ENCODE results near the gene RMND5A.
"Not testable (repeated sequence)": the region's sequence is repeated elsewhere in the genome, so short reads cannot be mapped to it uniquely, and the experiment has no call there.

RMND5A gene

DNA sequence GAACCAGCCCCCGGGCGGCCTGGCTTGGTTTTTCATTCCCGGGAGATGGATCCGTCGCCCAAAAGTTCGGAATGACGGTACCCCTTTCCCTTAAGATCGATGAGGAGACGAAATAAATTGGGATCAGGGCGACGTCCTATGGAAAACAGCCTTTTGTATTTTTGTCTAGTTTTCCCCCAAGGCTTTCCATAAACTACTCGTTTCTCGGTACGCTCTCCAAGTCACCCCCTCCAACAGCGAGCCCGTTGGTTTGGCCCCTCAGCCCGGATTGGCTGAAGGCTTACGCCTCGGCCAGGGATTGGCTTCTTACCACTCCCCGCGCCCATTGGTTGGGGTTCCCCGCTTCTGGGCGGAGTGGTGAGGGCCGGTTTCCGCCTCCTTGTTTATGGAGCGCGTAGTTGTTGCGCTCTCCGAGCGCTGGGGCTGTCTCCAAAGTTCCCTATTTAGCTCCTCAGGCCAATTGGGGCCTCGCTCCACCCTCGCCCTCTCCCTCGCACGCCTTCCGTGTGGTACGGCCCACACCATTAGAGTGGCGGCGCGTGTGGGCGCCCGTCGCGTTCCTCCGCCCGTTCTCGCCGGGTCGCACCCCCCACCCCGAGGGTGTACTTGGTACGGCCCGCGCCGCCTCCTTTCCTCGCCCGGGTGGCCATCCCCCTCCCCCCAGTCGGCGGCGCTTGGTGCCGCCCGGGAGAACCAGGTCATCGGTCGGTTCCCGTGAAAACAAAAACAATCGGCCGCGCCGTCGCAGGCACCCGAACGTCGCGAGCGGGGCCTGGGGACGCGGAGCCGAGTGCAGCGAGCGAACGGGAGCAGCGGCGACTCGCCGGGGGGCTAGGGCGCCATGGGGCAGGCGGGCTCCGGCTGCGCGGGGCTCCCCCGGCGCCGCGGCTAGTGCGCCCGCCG lies at the start of gene RMND5A:
TSS of gene RMND5A (plus strand) at position 655 of the 903 bp plus-strand sequence. CDS start 377 bp downstream, outside the sequence.
- peak; percentile 91 for DNase-seq (ENCODE audit: low spot score)

DNA sequence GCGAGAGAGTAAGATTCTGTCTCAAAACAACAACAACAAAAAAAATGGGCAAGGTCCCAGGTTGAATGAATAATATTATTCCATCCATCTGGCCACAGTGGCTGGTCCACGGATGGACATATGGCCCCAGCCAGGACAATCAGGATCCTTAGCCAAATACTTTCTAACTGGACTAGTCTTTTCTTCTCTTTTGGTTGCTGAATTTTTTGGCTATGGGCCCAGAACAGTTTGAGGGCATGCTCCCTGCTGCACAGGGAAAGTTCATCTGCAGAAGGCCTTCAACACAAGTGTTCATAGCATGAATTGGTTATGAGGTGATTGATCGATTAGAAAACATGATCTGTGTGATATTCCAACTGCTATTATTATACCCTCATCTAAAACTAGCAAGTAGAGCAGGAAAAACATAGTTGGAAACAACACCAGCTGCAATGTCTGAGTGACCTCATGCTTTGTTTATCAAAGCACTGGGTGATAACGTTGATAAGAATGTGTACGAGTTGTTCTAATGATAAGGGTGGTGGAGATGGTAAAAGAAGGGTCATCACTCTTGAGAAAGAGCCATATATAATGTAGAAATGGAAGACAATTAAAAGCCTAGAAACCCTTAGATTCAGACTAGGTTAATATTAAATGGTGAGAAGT lies 48.6 kb upstream of the RMND5A start:
- no peak for DNase-seq (ENCODE audit: low spot score)

GRCh38 chr2:86672027-86672545 lies 48.0 kb upstream of the RMND5A start:
- no peak for DNase-seq (ENCODE audit: low spot score)

GRCh38 chr2:86673011-86673410 lies 47.1 kb upstream of the RMND5A start:
- DNase-seq (ENCODE audit: low spot score), result no peak

- DNase-seq (ENCODE audit: low spot score), result no peak
Observed at GRCh38 chr2:86673986-86674670, 46.0 kb upstream of the RMND5A start.

DNA sequence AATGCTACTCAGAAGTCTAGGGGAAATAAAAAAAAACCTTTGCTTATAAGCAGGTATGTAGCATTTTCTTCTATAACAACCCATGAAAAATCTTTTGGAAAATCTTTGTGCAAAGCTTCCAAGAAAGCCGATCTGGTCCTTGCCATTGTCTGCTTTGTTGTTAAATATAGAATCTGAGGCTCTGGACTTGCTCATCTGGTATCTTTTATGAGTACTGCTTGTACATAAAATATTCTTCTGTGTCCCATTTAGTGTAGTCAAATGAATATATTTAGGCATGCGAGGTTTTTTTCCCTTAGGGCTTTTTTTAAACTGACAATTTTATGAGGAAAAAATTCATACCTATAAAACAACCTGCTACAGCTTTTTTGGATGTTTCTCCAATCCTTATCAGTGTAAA lies 45.0 kb upstream of the RMND5A start:
- DNase-seq (ENCODE audit: low spot score), result no peak

GRCh38 chr2:86675511-86676015 lies 44.5 kb upstream of the RMND5A start:
- DNase-seq (ENCODE audit: low spot score), result no peak

DNA sequence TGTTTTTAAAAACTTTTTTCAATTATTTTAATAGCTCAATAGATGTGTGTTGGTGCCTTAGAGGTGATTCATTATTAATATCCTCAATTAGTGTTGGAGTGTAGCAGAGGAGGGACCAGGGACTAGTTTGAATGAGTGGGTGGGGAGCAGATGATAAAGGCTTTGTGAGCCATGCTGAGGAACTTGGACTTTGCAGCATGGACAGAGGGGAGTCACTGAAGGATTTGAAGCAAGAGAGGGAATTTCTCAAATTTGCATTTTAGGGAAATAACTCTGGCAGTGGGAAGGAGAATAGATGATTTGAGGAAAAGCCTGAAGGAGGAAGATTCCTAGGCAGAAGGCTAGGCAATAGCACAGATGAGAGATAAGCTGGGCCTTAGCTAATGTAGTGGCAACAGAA lies 42.3 kb upstream of the RMND5A start:
- DNase-seq (ENCODE audit: low spot score), result no peak

- no peak for DNase-seq (ENCODE audit: low spot score)
Observed at GRCh38 chr2:86679036-86679435, 41.1 kb upstream of the RMND5A start.

DNA sequence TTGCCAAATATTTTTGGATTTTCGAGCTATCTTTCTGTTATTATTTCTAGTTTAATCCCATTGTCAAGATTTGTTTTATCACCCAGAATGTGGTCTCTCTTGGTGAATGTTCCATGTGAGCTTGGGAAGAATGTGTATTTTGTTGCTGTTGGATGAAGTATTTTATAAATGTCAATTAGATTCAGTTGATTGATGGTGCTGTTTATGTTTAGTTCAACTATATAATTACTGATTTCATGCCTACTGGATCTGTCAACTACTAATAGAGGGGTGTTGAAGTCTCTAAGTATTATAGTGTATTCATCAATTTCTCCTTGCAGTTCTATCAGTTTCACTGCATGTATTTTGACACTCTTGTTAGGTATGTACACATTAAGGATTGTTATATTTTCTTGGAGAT lies 34.7 kb upstream of the RMND5A start:
- DNase-seq (ENCODE audit: low spot score), result no peak

DNA sequence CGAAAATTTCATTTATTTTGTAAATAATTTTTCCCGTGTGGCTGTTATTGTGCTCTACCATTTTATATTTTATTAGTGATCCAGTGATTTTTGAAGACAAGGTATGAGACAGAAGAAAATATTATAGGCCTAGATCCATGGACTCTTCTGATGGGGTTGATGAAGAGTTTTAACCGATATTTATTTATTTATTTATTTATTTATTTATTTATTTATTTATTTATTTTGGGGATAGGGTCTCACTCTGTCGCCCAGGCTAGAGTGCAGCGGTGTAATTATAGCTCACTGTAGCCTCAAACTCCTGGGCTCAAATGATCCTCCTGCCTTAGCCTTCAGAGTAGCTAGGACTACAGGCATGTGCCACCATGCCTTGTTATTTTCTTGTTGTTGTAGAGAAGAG lies 33.6 kb upstream of the RMND5A start:
- DNase-seq (ENCODE audit: low spot score), result no peak

- no peak for DNase-seq (ENCODE audit: low spot score)
Observed at GRCh38 chr2:86686905-86687304, 33.2 kb upstream of the RMND5A start.

DNA sequence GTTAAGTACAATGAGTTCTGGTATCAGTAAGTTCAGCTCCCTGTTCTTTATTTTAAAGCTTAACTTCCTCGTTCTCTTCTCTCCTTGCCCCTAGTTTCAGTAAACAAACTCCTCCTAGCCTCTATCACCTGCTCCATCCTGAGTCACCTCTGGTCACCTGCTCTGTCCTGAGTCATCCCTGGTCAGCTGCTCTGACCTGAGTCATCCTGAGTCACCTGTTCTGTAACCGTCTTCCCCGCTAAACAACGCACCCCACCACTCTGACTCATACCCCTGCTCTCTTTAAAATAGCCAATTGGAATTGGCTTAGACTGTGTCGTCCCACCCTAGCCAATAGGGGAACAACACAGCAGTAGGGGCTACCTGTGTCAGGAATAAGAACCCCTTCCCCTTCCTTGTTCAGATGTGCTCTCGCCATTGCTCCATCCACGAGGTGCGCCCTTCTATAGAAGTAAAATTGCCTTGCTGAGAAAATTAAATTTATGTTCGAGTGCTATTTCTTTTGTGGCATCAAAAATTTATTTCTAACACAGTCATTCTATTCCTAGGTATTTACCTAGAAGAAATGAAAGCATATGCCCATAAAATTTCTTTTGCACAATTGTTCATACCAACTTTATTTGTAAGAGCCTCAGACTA lies 24.9 kb upstream of the RMND5A start:
- DNase-seq (ENCODE audit: low spot score), result peak; percentile 96

GRCh38 chr2:86697551-86698104 lies 22.5 kb upstream of the RMND5A start:
- DNase-seq (ENCODE audit: low spot score), result no peak

GRCh38 chr2:86700690-86701089 lies 19.4 kb upstream of the RMND5A start:
- DNase-seq (ENCODE audit: low spot score), result no peak

- DNase-seq (ENCODE audit: low spot score), result peak; percentile 69
Observed at GRCh38 chr2:86703704-86704361, 16.3 kb upstream of the RMND5A start.

DNA sequence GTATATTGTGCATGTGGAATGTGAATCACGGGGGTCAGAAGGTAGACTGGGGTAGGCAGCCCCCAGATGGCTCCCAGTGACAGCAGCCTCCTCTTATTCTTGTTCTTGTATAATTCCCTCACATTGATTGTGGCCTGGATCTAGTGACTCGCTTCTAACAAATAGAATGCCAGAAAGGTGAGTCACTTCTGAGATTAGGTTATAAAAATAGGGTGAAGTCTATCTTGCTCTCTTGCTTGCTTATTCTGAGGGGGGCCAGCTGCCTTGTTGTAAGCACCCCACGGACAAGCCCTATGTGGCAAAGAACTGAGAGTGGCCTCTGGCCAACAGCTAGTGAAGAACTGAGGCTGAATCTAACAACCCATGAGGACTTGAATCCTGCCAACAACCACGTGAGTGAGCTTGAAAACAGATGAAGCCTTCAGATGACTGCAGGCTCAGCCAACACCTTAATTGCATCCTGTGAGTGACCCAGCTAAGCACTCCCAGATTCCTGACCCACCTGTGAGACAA lies 15.6 kb upstream of the RMND5A start:
- peak; percentile 89 for DNase-seq (ENCODE audit: low spot score)

DNA sequence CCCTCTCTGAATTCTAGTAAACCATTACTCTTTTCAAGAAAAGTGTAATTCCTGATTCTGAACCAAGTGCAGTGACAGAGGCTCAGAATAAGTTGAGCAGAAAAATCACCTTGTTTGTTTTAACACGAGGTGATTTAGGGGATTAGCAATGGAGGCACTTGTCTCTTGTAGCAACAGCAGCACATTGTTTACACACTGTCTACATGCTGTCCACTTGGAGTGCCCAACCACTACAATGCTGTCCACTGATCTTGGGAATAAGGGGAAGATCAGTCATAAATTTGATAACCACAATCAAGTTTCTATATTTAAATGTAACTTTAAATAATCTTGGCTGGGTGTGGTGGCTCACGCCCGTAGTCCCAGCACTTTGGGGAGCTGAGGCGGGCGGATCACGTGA lies 13.9 kb upstream of the RMND5A start:
- no peak for DNase-seq (ENCODE audit: low spot score)

DNA sequence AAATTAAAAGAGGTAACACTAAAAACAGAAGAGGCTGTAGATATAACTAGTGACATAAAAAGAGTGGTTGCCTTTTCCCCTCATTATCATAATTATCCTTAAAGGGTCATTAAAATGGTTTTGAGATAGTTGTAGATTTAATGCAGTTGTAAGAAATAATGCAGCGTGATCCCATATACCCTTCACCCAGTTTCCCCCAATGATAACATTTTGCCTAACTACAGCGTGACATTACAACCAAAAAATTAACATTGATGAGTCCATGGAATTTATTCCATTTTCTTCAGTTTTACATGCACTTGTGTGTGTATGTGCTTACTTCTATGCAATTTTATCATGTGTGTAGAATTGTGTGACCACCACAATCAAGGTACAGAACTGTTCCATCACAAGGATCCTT lies 13.2 kb upstream of the RMND5A start:
- no peak for DNase-seq (ENCODE audit: low spot score)

GRCh38 chr2:86708126-86708525 lies 12.0 kb upstream of the RMND5A start:
- DNase-seq (ENCODE audit: low spot score), result not testable (repeated sequence)
